PC-9 (cell line): ENCODE results near the gene SCD5. TPM values are rescaled to one million over a fixed set of nuclear protein-coding genes. Genes with fewer than 3 reads are reported as not detected.

Experiments
- BruUV-seq: library from RNA; stranded (reverse); fragments of 400-500 nt; replicated peaks from 2 replicates; lab custom pipeline; 2021; lab: Mats Ljungman, UMichigan
- CTCF ChIA-PET: fragments of 300-600 bp; sonication (Branson Sonifier 250); formaldehyde crosslinking; loops from one replicate; lab custom pipeline; 2022; ENCODE audit warnings: antibody characterized with exemption; lab: Charles Lee
- POLR2A ChIA-PET: fragments of 300-600 bp; sonication (Branson Sonifier 250); formaldehyde crosslinking; loops from one replicate; lab custom pipeline; 2022; ENCODE audit warnings: antibody characterized with exemption; ENCODE audit not compliant: unreplicated experiment; lab: Charles Lee
- DNase-seq, 2 experiments: peaks; one replicate each; pipeline versions ENCODE4 v3.0.0 to v3.0.0-alpha.2; 2015 to 2022; ENCODE audit warnings: mixed read lengths in 1 of 2
- H2AFZ ChIP-seq: fragments of 200-600 bp; sonication (generic); 2 replicates; pipeline ENCODE4 v1.8.1; 2017; ENCODE audit warnings: antibody characterized with exemption
- H3F3A ChIP-seq: fragments of 200-600 bp; sonication (generic); 2 replicates; pipeline ENCODE4 v1.8.1; 2017; ENCODE audit warnings: antibody characterized with exemption, mild to moderate bottlenecking, low read depth; ENCODE audit not compliant: insufficient read depth
- H3K27ac ChIP-seq: fragments of 200-600 bp; sonication (generic); 2 replicates; pipeline ENCODE4 v1.6.1; 2016; ENCODE audit warnings: mixed run types
- H3K27me3 ChIP-seq: fragments of 200-600 bp; sonication (generic); 2 replicates; pipeline ENCODE4 v1.6.1; 2016; ENCODE audit warnings: low read depth, mixed run types; ENCODE audit not compliant: insufficient read depth
- H3K36me3 ChIP-seq: fragments of 200-600 bp; sonication (generic); 2 replicates; pipeline ENCODE4 v1.6.1; 2016; ENCODE audit warnings: low read depth, mixed run types
- H3K4me1 ChIP-seq: fragments of 200-600 bp; sonication (generic); replicated peaks from 2 replicates; pipeline ENCODE4 v1.6.1; 2016; ENCODE audit warnings: mixed run types; ENCODE audit not compliant: insufficient read depth
- H3K4me2 ChIP-seq: fragments of 200-600 bp; sonication (generic); 2 replicates; pipeline ENCODE4 v1.6.1; 2017; ENCODE audit warnings: mixed run types
- H3K4me3 ChIP-seq: fragments of 200-600 bp; sonication (generic); 2 replicates; pipeline ENCODE4 v1.6.1; 2016; ENCODE audit warnings: mixed run types
- H3K79me2 ChIP-seq: fragments of 200-600 bp; sonication (generic); 2 replicates; pipeline ENCODE4 v1.6.1; 2017; ENCODE audit warnings: low read depth, mixed run types
- H3K9me2 ChIP-seq: fragments of 200-600 bp; sonication (generic); 2 replicates; pipeline ENCODE4 v1.8.1; 2017; ENCODE audit warnings: mild to moderate bottlenecking; ENCODE audit not compliant: insufficient read depth
- H3K9me3 ChIP-seq: fragments of 200-600 bp; sonication (generic); 2 replicates; pipeline ENCODE4 v1.8.1; 2016; ENCODE audit warnings: low read depth; ENCODE audit not compliant: insufficient read depth
- H4K20me1 ChIP-seq: fragments of 200-600 bp; sonication (generic); 2 replicates; pipeline ENCODE4 v1.8.1; 2017; ENCODE audit not compliant: insufficient read depth
- EZH2 ChIP-seq: fragments of 200-600 bp; sonication (generic); IDR thresholded peaks from 2 replicates; pipeline ENCODE4 v1.8.0; 2017; ENCODE audit warnings: antibody characterized with exemption, low read depth
- intact Hi-C: fragments of 100-400 bp; cut with micrococcal nuclease; formaldehyde crosslinking; loops from one replicate; pipeline ENCODE4 v1.10.0; 2022; ENCODE audit not compliant: unreplicated experiment
- total RNA-seq: library from RNA; stranded (reverse); gene quantifications from 2 replicates; pipeline ENCODE4 v1.2.3, GENCODE V29; 2021
- TF ChIP-seq, protein P1 (sequence below): fragments of 200-600 bp; sonication (generic); conservative IDR thresholded peaks from 2 replicates; pipeline ENCODE4 v1.6.1; 2017; ENCODE audit warnings: mixed run types, antibody characterized with exemption, mild to moderate bottlenecking, moderate library complexity

SCD5 gene
- total RNA-seq, 1 experiment from 2014 or later: 34.3 TPM

DNA sequence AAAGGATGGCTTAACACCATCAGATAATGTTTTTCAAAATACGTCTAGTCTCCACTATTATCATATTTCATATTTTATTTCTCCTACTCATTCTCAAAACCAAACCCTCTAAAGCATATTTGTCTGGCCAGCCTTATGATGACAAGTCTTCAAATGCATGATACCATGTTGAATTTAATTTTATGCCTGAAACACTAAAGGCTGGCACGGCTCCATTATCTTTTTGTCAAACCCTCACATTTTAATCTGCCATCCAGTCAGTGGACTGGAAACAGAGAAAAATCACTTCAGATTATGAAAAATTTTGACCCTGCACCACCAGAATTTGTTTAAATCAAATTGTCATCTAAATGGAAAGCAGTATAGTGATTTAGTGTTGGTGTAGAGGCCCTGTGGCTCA, 42.9 kb downstream of the SCD5 start:
- POLR2A ChIA-PET: no interaction called here

DNA sequence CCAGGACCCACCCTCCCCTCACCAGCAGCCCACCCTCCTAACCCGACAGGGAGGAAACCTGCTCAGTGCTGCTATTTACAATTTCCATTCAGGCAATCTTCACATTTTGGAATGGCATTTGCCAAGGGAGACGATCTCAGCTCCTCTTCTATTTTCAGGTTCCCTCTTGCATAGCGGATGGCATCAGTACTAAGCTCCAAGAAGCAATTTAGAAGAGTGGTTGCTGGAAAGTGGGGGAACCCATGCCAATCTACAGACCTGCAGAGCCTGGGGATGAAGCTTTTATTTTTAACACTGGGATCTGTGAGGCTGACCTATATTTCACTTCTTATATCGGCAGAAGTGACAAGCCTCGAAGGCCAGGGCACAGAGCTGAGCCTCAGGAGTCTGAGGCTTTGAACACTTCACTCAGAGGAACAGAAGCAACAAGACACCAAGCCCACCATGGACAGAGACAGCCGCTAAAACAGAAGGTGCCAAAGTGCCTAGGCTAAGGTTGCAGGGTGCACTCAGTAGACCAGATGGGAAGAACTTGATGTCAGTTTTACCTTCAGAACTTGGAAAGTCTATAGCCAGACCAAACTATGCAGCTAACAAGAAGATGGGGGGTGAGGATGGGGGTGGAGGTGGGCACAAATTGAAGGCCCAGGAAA, 44.0 kb downstream of the SCD5 start:
- Histone ChIP-seq H2AFZ (no peak overlapping the region), H3K27ac (no peak overlapping the region), H3K36me3 (no peaks in the 10 kb centered on the region), H3K4me2 (no peak overlapping the region), H3K27me3 (no peaks in the 10 kb centered on the region), H3K9me2 (no peaks in the 10 kb centered on the region), H3K4me1 (no peaks in the 10 kb centered on the region), H3K4me3 (no peak overlapping the region), H3F3A (no peaks in the 10 kb centered on the region), H3K79me2 (no peaks in the 10 kb centered on the region), H4K20me1 (no peaks in the 10 kb centered on the region), H3K9me3 (no peaks in the 10 kb centered on the region)
- TF ChIP-seq, protein P1, sequence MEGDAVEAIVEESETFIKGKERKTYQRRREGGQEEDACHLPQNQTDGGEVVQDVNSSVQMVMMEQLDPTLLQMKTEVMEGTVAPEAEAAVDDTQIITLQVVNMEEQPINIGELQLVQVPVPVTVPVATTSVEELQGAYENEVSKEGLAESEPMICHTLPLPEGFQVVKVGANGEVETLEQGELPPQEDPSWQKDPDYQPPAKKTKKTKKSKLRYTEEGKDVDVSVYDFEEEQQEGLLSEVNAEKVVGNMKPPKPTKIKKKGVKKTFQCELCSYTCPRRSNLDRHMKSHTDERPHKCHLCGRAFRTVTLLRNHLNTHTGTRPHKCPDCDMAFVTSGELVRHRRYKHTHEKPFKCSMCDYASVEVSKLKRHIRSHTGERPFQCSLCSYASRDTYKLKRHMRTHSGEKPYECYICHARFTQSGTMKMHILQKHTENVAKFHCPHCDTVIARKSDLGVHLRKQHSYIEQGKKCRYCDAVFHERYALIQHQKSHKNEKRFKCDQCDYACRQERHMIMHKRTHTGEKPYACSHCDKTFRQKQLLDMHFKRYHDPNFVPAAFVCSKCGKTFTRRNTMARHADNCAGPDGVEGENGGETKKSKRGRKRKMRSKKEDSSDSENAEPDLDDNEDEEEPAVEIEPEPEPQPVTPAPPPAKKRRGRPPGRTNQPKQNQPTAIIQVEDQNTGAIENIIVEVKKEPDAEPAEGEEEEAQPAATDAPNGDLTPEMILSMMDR: no peak
- no peak for TF ChIP-seq EZH2
- BruUV-seq: no TSS peak
- no peak for DNase-seq
- intact Hi-C loops: no loop called here
- ChIA-PET POLR2A (no interaction called here), CTCF (no interaction called here)

More for the DNA sequence above, 42.9 kb downstream of the SCD5 start:
- Histone ChIP-seq H3K9me3 (no peaks in the 10 kb centered on the region), H4K20me1 (no peaks in the 10 kb centered on the region), H3K4me3 (no peak overlapping the region), H3K27ac (no peak overlapping the region), H3K36me3 (no peaks in the 10 kb centered on the region), H3K27me3 (no peaks in the 10 kb centered on the region), H2AFZ (no peak overlapping the region), H3F3A (no peaks in the 10 kb centered on the region), H3K4me1 (no peaks in the 10 kb centered on the region), H3K79me2 (no peaks in the 10 kb centered on the region), H3K9me2 (no peaks in the 10 kb centered on the region), H3K4me2 (no peak overlapping the region)
- intact Hi-C loops: no loop called here
- BruUV-seq: no TSS peak
- TF ChIP-seq, protein P1: no peak
- TF ChIP-seq EZH2: no peak
- CTCF ChIA-PET: no interaction called here
- DNase-seq: no peak

DNA sequence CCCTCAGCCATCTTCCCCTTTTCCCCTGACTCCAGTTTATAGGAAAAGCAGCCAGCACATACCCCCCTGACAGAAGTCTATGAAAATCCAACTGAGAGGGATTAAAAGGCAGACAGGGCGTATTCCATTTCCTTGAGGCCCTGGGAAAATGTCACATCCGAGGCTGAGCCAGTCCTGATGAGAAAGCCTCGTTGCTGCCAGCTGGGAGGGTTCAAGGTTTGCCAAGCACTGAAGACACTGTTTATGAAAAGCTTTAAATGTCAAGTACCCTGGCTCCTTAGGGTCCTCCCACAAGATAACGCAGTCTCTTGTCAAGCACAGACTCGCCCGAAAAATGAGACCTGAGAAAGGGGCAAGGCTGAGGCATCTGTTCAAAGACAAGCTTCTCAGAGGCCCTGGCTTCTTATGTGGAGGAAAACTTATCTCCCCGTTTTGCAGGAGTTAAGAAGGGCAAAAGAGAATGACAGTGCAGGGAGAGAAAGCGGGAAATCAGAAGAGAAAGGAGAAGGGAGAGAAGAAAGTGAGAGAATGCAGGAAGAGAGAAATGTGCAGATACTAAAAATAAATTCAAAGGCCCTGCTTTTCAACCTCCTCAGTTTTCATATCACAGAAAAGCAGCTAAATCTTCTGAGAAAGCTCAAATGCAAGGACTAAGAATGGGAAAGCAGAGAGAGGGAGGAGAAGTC, 44.7 kb downstream of the SCD5 start:
- H3K9me2 ChIP-seq: no peaks in the 10 kb centered on the region
- CTCF ChIA-PET: no interaction called here

More for the DNA sequence above, 44.7 kb downstream of the SCD5 start:
- no peak for TF ChIP-seq EZH2
- TF ChIP-seq, protein P1: no peak
- Histone ChIP-seq H4K20me1 (no peaks in the 10 kb centered on the region), H3K27me3 (no peaks in the 10 kb centered on the region), H3K36me3 (no peaks in the 10 kb centered on the region), H3F3A (no peaks in the 10 kb centered on the region), H2AFZ (no peak overlapping the region), H3K4me2 (no peak overlapping the region), H3K9me3 (no peaks in the 10 kb centered on the region), H3K79me2 (no peaks in the 10 kb centered on the region), H3K27ac (no peak overlapping the region), H3K4me1 (no peaks in the 10 kb centered on the region), H3K4me3 (no peak overlapping the region)
- POLR2A ChIA-PET: no interaction called here
- no peak for DNase-seq
- intact Hi-C loops: no loop called here
- BruUV-seq: no TSS peak
